ENCODE measurements around the gene VSTM2L. TPM values are rescaled to one million over a fixed set of nuclear protein-coding genes. Genes with fewer than 3 reads are reported as not detected.
A peak's percentile ranks its signal among the peaks of the same experiment; 100 is the strongest.

VSTM2L gene
- total RNA-seq, 1 experiment from 2014 or later, result not detected

DNA sequence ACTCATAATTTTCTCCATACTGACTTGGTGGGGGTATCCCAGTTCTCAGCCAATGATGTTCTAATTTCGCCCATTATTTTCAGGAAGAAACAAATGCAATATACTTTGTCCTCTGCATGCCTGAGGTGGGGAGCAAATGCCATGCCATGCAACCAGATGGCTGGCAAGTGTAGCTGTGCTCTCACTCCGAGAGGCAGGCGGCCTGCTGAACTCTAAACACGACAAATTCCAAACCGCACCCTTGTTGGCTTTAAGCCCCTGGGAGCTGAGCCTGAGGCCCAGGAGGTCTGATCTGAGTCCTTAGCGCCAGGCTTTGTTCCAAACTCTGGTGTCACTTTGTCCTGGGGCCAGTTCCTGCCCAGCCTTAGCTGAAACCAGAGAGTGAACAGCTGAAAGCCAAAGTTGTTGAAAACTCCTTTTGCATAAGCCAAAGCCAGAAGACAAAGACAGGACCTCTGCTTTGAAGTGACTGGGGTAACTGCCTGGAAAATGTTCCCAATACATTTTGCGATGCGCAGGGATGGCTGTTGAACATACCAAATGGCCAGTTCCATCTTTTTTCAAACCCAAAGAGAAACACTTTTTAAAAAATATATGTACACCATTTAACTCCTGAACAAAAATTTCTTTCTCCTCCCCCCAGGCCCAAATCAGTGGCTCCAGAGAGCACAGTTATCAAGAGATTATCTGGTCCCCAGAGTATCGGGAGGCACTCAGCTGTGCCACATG, 84.1 kb downstream of the VSTM2L start:
- DNase-seq (ENCODE audit: low spot score), result peak; percentile 38

- no peak for DNase-seq (ENCODE audit: low spot score)
Measured at GRCh38 chr20:37987602-37988290, 84.8 kb downstream of the VSTM2L start.

- DNase-seq (ENCODE audit: low spot score), result no peak
Measured at GRCh38 chr20:37988306-37988954, 85.5 kb downstream of the VSTM2L start.

GRCh38 chr20:37989601-37990295, 86.8 kb downstream of the VSTM2L start:
- peak; percentile 96 for DNase-seq (ENCODE audit: low spot score)

- DNase-seq (ENCODE audit: low spot score), result peak; percentile 94
Measured at GRCh38 chr20:37990571-37991151, 87.7 kb downstream of the VSTM2L start.

- DNase-seq (ENCODE audit: low spot score), result no peak
Measured at GRCh38 chr20:37991157-37991866, 88.4 kb downstream of the VSTM2L start.

- no peak for DNase-seq (ENCODE audit: low spot score)
Measured at GRCh38 chr20:37991908-37992307, 89.0 kb downstream of the VSTM2L start.

GRCh38 chr20:37992802-37993409, 90.0 kb downstream of the VSTM2L start:
- DNase-seq (ENCODE audit: low spot score), result peak; percentile 68

DNA sequence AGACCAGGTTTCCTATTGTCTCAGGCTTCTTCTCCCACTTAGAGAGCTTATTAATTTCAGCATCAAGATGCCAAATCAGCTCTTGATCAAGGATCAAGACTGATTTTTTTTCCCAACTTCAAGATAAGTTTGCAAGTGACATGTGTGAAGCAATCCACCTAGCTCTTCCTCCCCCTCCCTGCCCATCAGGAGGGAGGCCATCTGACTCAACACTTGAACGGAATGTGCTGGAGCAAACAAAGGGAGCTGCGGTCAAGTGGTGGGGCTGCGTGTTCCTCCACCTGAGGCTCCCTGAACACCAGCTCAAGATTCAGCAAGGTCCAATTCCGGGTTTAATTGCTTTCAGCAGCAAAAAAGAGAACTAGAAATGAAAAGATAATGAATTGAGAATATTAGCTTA, 91.6 kb downstream of the VSTM2L start:
- no peak for DNase-seq (ENCODE audit: low spot score)

Other genes with a start within 250 kb of the VSTM2L start
- 29.8 and 42.4 TPM in 2 replicates for gene CTNNBL1, start 209.1 kb upstream of the VSTM2L start, total RNA-seq (2014; rRNA removed; shearing (Covaris generic))
- 24.6 and 27.6 TPM in 2 replicates for gene TTI1, start 130.3 kb downstream of the VSTM2L start, total RNA-seq (2014; rRNA removed; shearing (Covaris generic))
- gene RPRD1B, start 130.6 kb downstream of the VSTM2L start, total RNA-seq (2014; rRNA removed; shearing (Covaris generic)), result 33.9 and 35.5 TPM in 2 replicates

Measured in HT-29 (cell line).